Prostate gland (tissue), 2 donors: ENCODE data around the gene EXD3.
A peak's percentile ranks its signal among the peaks of the same experiment; 100 is the strongest.

ENCODE experiments used
- CTCF ChIP-seq, 4 experiments: fragments of 200-600 bp in 2 of 4; fragments of 450-650 bp in 2 of 4; sonication (generic) in 2 of 4; IDR thresholded peaks; 1 replicate in 3 of 4; 2 replicates in 1 of 4; pipeline ENCODE4 v1.5.1; 2016 to 2019; ENCODE audit warnings: antibody characterized with exemption in 4 of 4, mild to moderate bottlenecking in 2 of 4, moderate library complexity in 2 of 4
- POLR2A ChIP-seq: fragments of 450-650 bp; IDR thresholded peaks from one replicate; pipeline ENCODE4 v1.6.1; 2016; ENCODE audit warnings: antibody characterized with exemption, mild to moderate bottlenecking
- POLR2AphosphoS5 ChIP-seq: sonication (generic); formaldehyde crosslinking; IDR thresholded peaks from one replicate; pipeline ENCODE4 v1.6.1; 2017; ENCODE audit warnings: antibody characterized with exemption

DNA sequence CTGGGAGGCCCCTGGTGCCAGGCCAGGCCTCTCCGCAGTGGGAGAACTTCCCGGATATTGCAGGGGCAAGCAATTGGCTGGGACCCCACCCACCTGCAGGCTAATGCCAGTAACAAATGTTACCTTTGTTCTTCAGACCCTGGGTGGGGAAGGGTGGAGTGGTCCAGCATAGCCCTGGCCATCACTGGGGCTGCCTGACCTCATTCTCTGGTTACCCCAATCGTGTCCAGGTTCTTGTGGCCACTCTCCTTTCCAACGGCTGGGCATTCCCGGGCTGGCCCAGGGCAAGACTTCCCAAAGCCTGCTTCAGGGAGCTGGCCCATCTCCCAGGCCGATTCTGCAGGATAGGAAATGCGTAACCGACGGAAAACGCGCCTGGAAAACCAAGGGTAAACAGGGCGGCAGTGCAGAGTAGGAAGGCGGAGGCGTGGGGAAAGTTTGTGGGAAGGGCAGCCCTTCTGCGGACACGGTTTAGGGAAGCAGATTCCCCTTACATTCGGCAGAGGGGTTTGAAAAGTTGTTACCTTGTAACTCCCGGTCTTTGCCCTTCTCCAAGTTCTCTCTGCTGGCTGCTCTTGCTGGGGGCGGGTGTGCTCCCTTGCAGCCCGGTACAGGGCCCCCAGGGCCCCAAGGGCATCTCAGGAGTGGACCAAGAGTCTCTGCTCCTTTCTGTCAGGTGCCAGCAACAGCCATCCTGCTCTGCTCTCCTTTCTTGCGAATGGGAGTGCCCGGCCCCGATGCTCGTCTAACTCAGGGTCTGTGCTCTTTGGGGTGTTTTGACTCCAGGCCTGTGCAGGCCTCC is 124.4 kb downstream of the EXD3 start:
- TF ChIP-seq CTCF (IDR thresholded peaks at IDR 0.05) (no peak), POLR2A (no peak), POLR2AphosphoS5 (peak; percentile 12)
